HG03159 (cell line): ENCODE data around the gene PDE6A.

ENCODE experiments used
- ATAC-seq: cut with Tn5 transposase; IDR thresholded peaks from one replicate; pipeline ENCODE4 v1.9.1; 2021; ENCODE audit warnings: mild to moderate bottlenecking, moderate library complexity; ENCODE audit not compliant: unreplicated experiment

PDE6A gene

DNA sequence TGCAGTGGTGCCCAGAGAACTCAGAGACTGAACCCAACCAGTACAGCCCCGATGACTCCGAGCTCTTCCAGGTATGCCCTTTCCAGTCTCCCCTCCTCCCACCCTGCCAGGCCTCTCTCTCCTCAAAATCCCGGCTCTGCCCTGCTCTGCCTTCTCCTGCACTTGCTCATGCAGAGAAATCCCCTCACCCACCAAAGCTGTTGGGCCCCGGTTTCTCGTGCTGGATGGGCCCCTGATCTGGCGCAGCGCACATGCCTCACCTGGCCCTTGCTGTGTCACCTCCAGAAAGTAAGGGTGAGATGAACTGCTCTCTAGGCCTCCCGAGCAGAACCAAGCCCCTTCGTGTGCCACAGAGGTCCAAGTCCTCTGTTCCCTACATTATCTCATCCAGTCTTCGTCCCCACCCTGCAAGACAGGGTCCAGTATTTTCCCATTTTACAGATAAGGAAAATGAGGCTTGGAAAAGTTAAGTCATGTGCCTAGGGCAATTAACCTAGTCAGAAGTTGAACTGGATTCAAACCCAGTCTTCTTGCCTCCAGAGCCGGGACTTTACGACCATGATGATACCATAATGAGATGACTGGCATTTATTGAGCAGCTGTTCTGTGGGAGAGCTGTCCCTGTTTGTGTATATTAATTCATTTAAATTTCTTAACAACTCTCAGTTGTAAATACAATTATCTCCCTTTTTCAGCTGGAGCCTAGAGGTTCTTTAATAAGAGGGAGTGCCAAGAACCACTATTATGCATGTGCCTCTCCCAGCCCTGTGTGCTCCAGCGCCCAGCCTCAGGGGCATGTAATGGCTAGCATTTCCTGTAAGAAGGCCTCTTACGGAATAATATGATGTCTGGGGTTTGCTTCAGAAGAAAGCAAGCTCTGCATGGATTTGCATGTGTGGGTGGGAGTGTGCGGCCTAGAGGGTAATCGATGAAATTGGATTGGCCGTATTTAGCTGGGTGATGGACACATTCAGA, 123.8 kb downstream of the PDE6A start:
- ATAC-seq, result no peak

DNA sequence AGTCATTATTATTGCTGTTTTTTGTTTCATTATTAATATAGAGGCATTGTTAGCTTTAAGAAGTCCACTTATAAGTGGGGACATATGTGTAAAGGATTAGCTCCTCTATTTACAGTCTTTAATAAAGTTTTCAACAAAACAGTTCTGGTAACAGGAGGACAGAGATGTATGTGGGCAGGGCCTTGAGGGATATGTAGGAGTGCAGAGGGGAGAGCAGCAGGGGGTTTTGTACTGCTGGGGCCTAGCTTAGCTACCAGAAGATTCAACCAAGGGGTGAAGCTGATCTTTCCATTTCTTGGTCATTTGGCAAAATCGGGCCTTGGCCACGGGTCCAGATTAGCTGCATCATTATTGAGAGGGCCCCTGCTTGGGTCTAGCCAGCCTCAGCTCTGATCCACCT, 124.6 kb downstream of the PDE6A start:
- no peak for ATAC-seq

DNA sequence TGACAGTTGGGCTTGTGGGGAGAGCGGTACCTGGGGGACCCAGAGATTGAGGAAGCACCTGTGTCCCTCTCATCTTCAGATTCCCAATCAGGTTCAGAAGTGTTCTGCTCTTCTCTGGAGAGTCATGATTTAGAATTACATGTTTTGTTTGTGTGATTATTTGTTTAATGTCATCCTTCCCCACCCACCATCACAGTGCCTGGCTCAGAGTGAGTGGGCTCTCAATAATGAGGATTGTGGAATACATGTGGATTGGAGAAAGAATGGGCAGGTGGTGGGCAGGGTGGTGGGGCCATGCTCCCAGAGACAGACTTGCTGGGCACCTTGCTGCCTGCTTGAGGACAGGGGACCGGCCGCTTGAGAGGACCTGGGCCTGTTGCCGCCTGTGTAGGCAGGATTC, 126.5 kb downstream of the PDE6A start:
- ATAC-seq, result no peak

DNA sequence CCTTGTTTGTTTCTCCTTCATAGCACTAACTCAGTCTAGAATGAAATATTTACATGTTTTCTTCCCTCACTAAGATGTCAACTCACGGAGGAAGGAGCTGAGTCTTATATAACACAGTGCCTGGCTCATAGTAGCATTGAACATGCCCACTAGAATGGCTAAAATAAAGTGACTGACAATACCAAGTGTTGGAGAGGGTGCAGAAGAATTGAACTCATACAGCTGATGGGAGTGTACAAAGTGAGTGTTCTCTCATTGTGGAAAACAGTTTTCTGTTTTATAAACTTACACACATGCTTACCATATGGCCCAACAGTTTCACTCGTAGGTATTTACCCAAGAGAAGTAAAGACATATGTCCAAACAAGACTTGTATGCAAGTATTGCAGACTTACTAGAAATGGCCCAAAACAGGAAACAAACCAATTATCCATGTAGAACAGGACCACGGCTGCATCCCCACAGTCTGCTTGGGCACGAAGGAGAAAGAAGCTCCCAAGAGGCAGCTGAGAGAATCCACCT, 127.0 kb downstream of the PDE6A start:
- ATAC-seq, result no peak

DNA sequence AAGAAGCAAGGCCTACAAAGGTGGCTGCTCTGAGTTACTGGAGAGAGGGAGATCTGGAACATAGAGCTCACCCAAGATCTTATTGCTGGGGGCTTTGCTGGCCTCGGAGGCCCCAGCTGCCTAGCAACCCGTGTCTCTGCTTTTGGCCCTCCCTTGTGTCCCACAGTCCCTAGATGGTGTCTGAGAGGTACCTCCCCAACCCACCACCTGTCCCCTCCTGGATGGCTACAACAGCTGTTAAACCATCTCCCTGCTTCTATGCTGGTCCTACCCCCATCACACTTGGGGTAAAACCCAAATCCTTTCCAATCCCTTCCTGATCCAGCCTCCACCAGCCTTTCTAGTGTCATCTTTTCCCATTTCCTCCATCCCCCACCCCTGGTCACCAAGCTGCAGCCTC, 127.9 kb downstream of the PDE6A start:
- no peak for ATAC-seq

DNA sequence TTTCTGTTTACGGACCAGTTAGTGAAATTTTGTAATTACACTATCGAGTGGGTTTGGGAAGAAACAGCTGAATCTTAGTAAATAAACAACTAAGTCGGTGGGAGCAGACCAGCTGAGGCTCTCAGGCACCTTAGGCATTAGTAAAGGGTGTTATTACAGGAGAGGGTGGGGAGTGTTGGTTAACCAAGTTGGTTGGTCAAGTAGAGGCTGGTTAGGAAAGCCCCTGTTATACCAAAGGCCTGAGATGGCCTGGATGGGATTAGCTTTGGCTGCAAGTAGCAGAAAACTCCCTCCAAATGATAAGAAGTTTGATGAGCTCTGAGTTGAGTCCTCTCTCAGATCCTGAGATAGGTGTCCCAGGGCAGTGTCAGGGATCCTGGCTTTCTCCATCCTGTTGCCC, 133.1 kb downstream of the PDE6A start:
- ATAC-seq, result no peak

DNA sequence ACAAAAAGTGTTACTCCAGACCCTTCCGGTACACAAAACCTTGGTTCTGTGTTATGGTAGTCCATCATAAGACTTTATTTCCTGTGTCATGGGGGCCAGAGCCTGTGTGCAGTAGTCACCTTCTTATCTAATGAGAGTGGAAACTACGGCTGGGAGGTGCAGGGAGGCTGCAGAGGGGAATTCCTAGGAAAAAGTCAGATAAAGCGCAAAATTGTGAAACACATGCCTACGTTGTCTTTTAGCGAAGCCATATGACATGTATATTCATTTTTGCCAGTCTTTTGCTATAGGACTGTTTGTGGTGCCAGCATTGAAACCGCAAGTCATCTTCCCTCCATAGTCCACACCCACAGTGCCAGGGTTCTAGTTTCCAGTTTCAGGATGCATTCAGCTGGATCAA, 133.7 kb downstream of the PDE6A start:
- ATAC-seq, result no peak

DNA sequence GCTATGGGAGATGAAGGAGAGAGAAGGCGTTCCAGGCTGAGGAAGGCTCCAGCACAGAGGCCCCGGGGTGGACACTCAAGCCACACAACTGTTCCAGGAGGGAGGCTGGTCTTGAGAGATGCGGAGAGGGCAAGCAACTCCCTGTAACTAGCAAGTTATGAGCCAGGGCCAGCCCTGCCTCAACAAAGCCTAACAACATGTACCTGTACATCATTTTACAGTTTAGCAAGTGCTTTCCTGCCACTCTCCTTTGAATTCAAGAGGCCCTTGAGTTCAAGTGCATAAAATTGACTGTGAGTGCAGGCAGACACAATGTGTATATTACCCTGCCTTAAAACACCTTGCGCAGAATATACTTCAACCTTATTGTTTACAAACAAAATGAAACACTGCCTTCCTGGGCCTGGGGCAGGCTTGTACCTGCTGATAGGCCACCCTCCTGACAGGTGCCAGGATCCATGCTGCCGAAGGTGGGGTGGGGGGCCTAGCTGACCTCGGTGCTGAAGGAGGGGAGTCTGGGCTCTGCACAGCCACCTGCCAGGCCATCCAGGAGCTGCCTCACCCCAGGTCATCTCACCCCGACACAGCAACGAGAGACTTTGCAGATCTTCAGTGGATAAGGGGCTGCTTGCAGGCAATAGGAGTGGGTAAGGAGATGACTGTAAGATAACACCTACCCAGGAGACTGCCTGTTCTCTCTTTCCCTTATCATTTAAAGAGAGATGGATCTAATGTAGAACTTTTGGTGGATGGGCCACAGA, 134.5 kb downstream of the PDE6A start:
- no peak for ATAC-seq

DNA sequence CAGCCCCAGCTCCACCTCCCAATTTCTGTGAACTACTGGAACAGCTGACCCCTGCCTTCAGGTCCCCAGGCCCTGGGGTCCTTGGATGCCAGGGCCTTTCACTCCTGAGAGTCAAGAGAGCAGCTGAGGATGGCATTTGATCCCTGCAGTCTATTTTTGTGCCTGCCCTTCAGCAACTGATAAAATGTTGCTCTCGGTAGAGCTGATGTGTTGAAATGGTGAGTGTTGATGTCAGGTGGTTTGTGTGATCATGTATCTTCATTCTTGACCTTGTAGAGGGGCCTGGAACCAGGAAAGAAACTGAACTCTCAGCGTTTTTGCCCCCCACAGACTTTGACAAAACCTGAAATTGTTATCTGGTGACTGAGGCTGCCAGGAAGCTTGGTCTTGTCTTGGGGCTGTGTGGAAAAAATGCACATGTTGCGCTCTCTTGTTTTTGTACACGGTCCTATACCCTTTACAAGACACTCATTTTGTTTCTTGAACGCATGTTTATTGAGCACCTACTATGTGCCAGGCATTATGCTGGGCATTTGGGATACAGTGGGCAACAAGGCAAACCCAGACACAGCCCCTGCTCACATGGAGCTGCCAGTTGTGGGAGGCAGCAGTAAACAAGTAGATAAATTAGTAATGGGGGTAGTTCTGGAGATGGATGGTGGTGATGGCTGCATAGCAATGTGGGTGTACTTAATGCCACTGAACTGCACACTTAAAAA, 136.2 kb downstream of the PDE6A start:
- ATAC-seq, result no peak
